NCI-H510A treated with DMSO at 0.1 percent for 48 hours (cell line): ENCODE measurements around the gene FXYD2.

Source experiments
- DNase-seq: peaks from one replicate; lab custom pipeline; 2025; lab: John Stamatoyannopoulos, UW

Gene FXYD2

GRCh38 chr11:117857734-117858414 is 33.3 kb upstream of the FXYD2 start:
- DNase-seq, result no peak

GRCh38 chr11:117855912-117856651 is 31.5 kb upstream of the FXYD2 start:
- DNase-seq, result no peak

GRCh38 chr11:117855186-117855845 is 30.8 kb upstream of the FXYD2 start:
- no peak for DNase-seq

GRCh38 chr11:117852309-117852708 is 27.8 kb upstream of the FXYD2 start:
- no peak for DNase-seq

DNA sequence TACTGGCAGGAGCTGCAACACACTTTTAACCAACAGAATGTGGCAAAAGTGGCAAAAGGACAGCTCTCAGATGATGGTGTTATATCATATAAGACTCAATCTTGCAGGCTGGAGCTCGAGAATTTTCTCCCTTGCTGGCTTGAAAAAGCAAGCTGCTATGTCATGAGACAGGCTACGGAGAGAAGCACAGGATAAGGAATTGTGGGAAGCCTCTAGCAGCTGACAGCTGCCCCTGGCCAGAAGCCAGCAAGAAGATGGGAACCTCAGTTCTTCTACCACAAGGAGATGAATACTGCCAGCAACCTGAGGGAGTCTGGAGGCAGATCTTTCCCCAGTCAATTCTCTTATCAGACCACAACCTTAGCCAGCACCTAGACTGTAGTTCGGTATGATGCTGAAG is 27.3 kb upstream of the FXYD2 start:
- DNase-seq, result no peak

DNA sequence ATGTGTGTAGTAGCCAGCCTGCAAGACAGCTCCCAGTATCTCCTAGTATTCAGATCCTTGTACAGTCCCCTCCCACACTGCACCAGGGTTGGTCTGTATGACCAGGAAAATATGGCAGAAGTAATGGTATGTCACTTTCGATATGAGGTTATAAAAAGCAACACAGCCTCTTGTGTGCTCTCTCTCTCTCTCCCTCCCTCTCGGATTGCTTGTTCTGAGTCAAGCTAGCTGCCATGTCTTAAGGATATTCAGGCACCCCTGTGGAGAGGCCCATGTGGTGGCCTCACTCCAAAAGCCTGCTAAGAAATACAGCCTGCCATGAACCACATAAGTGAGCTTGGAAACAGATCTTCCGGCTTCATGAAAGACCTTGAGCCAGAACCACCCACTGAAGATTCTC is 26.6 kb upstream of the FXYD2 start:
- no peak for DNase-seq

GRCh38 chr11:117849781-117850414 is 25.4 kb upstream of the FXYD2 start:
- DNase-seq, result no peak

- DNase-seq, result peak; percentile 74
Measured at GRCh38 chr11:117843666-117844484, 19.3 kb upstream of the FXYD2 start.

DNA sequence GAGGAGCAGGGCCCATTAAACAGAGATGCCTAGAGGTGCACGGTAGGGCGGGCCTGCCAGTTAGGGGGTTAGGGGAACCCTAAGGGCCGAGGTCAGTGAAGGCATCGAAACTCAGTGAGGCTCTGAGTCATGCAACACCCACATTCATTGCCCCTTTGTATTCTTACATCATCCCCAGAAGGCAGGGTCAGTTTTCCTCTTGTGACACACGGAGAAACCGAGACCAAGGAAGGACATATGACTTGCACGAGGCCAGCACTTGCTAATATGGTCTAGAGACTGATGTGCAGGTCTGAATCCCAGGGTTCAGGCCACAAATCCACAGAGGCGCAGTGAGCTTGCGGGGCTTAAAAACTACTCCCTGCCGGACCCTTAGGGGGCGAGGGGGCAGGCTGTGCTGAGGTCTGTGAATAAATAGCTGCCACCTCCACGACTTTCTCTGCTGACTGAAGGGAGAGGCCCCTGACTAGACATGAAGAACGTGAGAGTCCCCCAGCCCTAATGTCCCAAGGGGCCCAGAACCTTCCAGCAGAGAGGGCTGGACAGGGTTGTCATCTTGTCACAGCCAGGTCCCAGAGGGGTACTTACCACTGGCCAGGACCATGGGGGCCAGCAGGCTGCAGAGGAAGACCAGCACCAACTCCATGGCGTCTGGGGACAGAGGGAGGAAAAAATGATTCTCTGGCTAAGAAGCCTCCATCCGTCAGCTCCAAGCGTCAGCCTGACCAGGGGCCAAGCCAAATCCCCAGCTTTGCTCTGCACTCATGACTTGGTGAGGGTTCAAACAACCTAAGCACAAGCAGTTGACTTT is 17.8 kb upstream of the FXYD2 start:
- no peak for DNase-seq

- DNase-seq, result no peak
Measured at GRCh38 chr11:117841551-117842031, 17.0 kb upstream of the FXYD2 start.

GRCh38 chr11:117840881-117841550 is 16.5 kb upstream of the FXYD2 start:
- no peak for DNase-seq

DNA sequence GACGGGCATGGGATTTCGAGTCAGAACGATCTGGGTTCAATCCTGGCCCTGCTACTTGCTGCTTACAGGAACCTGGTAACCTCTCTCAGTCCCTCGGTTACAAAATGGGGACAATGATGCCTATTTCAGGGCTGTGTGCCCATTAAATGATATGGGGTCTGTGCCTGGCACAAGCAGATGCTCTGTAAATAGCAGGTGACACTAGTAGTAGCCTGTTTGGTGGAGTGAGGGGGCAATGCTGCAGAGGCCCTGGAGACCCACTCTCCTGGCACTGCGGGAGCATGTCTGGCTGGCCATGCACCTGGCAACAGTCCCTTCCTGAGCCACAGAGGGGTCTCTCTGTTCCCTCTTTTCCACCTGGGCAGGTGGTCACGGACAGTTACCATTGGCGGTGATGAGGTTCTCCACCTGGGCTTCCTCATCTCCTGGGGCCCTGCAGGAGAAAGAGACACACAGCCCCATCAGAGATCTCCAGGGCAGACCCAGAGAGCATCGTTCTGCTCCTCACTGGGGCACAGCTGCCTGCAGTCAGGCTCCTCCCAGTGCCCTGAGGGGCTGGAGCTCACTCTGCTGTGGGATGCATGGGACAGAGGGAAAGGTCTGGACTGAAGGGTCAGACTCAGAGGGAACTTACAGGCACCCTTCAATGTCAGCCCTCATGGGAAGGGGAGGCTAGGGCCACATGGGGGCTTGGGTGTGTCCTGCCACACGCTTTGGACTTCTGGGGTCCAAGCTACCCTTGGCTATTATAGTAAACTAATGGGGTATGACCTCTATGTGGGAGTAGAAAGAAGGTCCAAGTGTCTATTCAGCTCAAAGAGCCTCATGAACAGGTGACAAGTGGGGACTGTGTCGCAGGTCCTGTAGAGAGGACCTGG is 15.6 kb upstream of the FXYD2 start:
- no peak for DNase-seq

DNA sequence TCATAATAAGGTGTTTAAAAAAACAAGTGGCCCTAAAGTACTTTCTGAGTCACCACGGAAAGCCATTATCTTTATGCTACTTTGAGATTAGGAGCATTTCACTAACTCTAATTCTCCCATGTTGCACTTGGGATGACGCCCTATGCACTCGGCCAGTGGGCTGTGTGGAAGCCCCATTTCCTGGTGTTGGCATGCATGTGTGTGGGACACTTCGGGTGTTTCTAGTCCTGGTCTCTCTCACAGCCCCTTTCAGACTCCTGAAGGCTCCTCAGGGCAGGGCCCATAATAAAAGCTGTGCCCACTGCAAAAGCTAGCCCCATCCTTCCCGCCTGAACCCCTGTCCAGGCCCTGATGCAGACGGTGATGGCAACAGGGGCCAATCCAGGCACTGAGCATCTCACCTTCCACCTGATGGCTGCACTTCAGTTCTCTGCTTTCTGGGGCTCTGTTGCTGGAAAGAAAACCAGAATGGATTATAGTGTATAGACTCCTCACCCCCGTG is 14.9 kb upstream of the FXYD2 start:
- no peak for DNase-seq

DNA sequence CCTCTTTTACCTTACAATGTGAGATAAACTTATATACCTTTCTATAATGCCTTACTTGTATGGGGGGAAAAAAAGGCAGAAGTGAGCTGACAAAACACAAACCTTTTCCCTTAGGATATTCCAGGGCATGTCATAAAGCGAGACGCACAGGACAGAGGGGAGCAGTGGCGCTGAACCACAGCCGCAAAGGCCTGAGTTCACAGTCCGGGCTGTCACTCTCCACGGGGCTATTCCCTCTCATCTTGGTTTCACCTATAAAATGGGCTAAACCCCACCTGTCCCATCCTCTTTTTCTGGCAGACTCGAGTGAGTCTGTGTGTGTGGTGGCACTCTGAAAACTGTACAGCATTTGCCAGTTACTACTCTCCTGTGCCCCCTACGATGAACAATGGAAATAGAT is 14.4 kb upstream of the FXYD2 start:
- no peak for DNase-seq

DNA sequence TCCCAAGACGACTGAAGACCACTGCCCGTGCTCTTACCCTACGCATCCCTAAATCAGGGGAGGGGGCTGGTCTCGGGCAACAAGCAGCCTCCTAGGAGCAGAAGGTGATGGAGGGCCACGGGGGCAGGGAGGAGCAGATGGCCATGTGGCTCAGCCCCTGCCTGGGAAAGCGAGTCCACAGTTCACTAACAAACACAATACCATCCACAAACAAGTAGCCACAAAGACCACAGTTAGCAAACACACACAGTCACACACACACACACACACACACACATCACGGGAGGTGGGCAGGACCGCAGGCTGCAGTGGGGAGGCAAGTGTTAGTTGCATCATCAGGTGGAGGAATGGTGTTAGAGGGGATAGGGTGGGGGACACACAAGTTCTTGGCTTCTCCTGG is 13.2 kb upstream of the FXYD2 start:
- no peak for DNase-seq

GRCh38 chr11:117837070-117837776 is 12.7 kb upstream of the FXYD2 start:
- no peak for DNase-seq

GRCh38 chr11:117836077-117836960 is 11.8 kb upstream of the FXYD2 start:
- DNase-seq, result no peak
